Vagina (tissue), 2 donors: ENCODE data around the gene USP21.

ENCODE experiments used
- POLR2A ChIP-seq, 2 donors: fragments of 450-650 bp; IDR thresholded peaks; one replicate each; pipeline ENCODE4 v1.6.1; 2017; ENCODE audit warnings: antibody characterized with exemption in 2 of 2, mild to moderate bottlenecking in 2 of 2, moderate library complexity in 2 of 2
- TF ChIP-seq, protein P1 (sequence below), 3 experiments: fragments of 450-650 bp in 2 of 3; fragments of 200-600 bp in 1 of 3; sonication (generic) in 1 of 3; IDR thresholded peaks; one replicate each; pipeline ENCODE4 v1.5.1; 2017 to 2019; ENCODE audit warnings: antibody characterized with exemption in 3 of 3, mild to moderate bottlenecking in 2 of 3, moderate library complexity in 2 of 3

GRCh38 chr1:161114556-161114955 lies 44.7 kb upstream of the USP21 start:
- TF ChIP-seq, protein P1, sequence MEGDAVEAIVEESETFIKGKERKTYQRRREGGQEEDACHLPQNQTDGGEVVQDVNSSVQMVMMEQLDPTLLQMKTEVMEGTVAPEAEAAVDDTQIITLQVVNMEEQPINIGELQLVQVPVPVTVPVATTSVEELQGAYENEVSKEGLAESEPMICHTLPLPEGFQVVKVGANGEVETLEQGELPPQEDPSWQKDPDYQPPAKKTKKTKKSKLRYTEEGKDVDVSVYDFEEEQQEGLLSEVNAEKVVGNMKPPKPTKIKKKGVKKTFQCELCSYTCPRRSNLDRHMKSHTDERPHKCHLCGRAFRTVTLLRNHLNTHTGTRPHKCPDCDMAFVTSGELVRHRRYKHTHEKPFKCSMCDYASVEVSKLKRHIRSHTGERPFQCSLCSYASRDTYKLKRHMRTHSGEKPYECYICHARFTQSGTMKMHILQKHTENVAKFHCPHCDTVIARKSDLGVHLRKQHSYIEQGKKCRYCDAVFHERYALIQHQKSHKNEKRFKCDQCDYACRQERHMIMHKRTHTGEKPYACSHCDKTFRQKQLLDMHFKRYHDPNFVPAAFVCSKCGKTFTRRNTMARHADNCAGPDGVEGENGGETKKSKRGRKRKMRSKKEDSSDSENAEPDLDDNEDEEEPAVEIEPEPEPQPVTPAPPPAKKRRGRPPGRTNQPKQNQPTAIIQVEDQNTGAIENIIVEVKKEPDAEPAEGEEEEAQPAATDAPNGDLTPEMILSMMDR (IDR thresholded peaks at IDR 0.05), result no peak
- TF ChIP-seq POLR2A (IDR thresholded peaks at IDR 0.05), result no peak
